Measurements from ENCODE around the gene MMP24. TPM values are rescaled to one million over a fixed set of nuclear protein-coding genes. Genes with fewer than 3 reads are reported as not detected.

MMP24 gene
- total RNA-seq, 1 experiment from 2014 or later = 23.0 TPM

DNA sequence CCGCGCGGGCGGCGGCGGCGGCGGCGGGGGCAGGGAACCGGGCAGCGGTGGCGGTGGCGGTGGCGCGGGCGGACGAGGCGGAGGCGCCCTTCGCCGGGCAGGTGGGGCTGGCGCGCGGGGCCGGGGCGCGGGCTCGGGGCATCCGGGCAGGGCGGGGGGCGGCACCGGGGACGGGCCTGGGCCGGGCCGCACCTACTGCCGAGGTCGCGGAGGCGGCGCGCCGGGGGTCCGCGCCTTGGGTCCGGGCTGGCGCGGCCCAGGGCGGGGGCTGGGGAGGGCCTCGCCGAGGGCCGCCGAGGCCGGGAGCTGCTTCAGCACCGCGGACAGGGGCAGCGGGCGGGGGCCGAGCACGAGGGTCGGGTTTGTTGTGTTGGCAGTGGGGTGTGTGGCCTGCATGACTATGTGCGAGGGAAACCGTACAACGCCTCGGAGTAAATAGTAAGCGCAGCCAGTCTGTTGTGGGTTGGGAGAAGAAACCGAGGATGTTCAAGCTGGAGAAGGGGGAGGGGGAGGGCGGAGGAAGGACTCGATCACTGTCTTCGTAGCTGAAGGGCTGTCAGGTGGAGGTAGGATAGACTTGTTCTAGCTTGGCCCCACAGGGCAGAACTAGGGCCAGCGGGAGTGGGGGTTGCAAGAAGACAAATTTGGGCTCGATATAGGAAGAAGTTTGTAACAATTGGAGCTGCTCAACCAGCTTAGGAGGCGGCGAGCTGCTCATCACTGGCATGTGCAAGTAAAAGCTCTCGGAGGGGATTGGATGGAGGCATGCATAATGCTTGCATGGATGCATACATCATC is 593 bp downstream of the MMP24 start:
- peaks cover 13% of the 10 kb centered on the region for H3K23me2 ChIP-seq (ENCODE audit: insufficient read length, low read depth, low read length, poor library complexity, severe bottlenecking)
- H3K79me2 ChIP-seq (ENCODE audit: insufficient read depth, low read length) = no peaks in the 10 kb centered on the region
- peak overlapping the region; percentile 85 for H3K4me2 ChIP-seq (ENCODE audit: insufficient read depth, insufficient read length, low read length)
- peaks cover 0 to 22% (median 3%) of the 10 kb centered on the region in 3 experiments; a peak in 4 of 7 replicates for H3K36me3 Mint-ChIP-seq (ENCODE audit: insufficient read depth in 1 of 3, low read depth in 3 of 3)
- no peaks in the 10 kb centered on the region for H4K20me1 ChIP-seq (ENCODE audit: control insufficient read depth, insufficient read depth, insufficient read length)
- H3K56ac ChIP-seq (ENCODE audit: insufficient read length, low read depth, low read length) = no peak overlapping the region
- no peaks in the 10 kb centered on the region for H3K79me1 ChIP-seq (ENCODE audit: insufficient read depth, low read depth, low read length, poor library complexity, severe bottlenecking)
- no peak overlapping the region for H3K4ac ChIP-seq (ENCODE audit: low read depth, low read length)
- no peak for TF ChIP-seq CTCF (conservative IDR thresholded peaks at IDR 0.05)
- no peak overlapping the region for H4K8ac ChIP-seq (replicated peaks; ENCODE audit: insufficient read length, low read depth, low read length)
- H2BK120ac ChIP-seq (ENCODE audit: low read depth, low read length, poor library complexity, severe bottlenecking) = no peak overlapping the region
- H4K5ac ChIP-seq (ENCODE audit: insufficient read length, low read depth, low read length) = no peak overlapping the region
- no peak overlapping the region for H4K91ac ChIP-seq (ENCODE audit: insufficient read length, low read depth, low read length)
- peaks cover 0 to 20% of the 10 kb centered on the region in 2 experiments; a peak in 3 of 5 replicates for H3K9me3 Mint-ChIP-seq
- no peaks in the 10 kb centered on the region for H3K27me3 ChIP-seq (ENCODE audit: insufficient read depth, low read length)
- no CpG with 5 or more reads among the region's 74 CpGs for WGBS (ENCODE audit: extremely low coverage, insufficient read length, low lambda C conversion rate)
- H2AFZ ChIP-seq (ENCODE audit: low read length) = no peak overlapping the region
- peaks cover 15 to 25% of the 10 kb centered on the region in 2 experiments for H3K4me1 Mint-ChIP-seq
- H3K27ac Mint-ChIP-seq = no peak overlapping the region
- H3T11ph ChIP-seq (ENCODE audit: low read length) = no peak overlapping the region
- H3K4me3 Mint-ChIP-seq = peak overlapping the region; percentile 71 to 85
- H3K9ac ChIP-seq (ENCODE audit: extremely low read depth, insufficient read length, low read length) = no peak overlapping the region
- H2BK5ac ChIP-seq (ENCODE audit: insufficient read length, low read length) = no peak overlapping the region
- H3K14ac ChIP-seq (ENCODE audit: insufficient read depth, low read length) = no peak overlapping the region
- H3K18ac ChIP-seq (ENCODE audit: insufficient read length, low read depth, low read length) = no peak overlapping the region
- no peak overlapping the region for H2BK15ac ChIP-seq (ENCODE audit: low read depth, low read length)
- peaks cover 36% of the 10 kb centered on the region for H3K27me3 Mint-ChIP-seq (ENCODE audit: low read depth)
- DNase-seq = peak; percentile 74
- H3K27ac ChIP-seq (ENCODE audit: insufficient read length, low read depth, low read length) = no peak overlapping the region
- H3K4me1 ChIP-seq (ENCODE audit: insufficient read depth, low read length) = no peaks in the 10 kb centered on the region
- no peak overlapping the region for H2BK12ac ChIP-seq (ENCODE audit: insufficient read length, low read depth, low read length)
- no peak overlapping the region for H2BK20ac ChIP-seq (ENCODE audit: low read depth, low read length, poor library complexity, severe bottlenecking)
- no peaks in the 10 kb centered on the region for H3K9me3 ChIP-seq (ENCODE audit: control insufficient read depth, low read depth, low read length)
- no peak overlapping the region for H2AK5ac ChIP-seq (ENCODE audit: insufficient read length, low read length)
- H3K23ac ChIP-seq (ENCODE audit: insufficient read length, low read depth, low read length) = no peak overlapping the region
